ENCODE measurements around the gene CEMP1.
"Not testable (repeated sequence)": the region's sequence is repeated elsewhere in the genome, so short reads cannot be mapped to it uniquely, and the experiment has no call there.

- not testable (repeated sequence) for TF ChIP-seq CTCF, POLR2A, EP300, POLR2AphosphoS5 (IDR thresholded peaks at IDR 0.05)
These were observed 45.8 kb upstream of the CEMP1 start for GRCh38 chr16:2577044-2577443.

Data from gastroesophageal sphincter (tissue), 3 donors.